ENCODE measurements around the gene KIAA1755. TPM values are rescaled to one million over a fixed set of nuclear protein-coding genes. Genes with fewer than 3 reads are reported as not detected.

KIAA1755 gene
- total RNA-seq, 1 experiment from 2014 or later: 0.17 TPM

DNA sequence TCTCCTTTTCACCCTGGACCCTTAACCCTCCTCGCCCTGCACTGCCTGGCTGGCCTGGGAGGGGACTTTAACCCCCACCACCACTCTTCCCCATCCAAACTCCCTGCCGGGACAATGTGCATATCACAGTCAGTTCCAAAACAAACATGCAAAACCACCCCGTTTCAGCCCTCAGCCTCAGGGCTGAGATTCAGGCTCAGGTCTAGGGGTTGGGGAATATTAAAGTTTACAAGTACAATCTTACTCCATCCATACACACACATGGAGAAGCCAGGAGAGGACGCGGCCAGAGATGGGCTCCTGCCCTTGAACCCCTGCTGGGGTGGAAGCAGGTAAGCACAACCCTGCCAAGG lies 534 bp downstream of the KIAA1755 start:
- no peaks in the 10 kb centered on the region; the same call in 1 of the 2 replicates for H3K27me3 ChIP-seq (ENCODE audit: insufficient read depth, low read length)
- no CpG with 5 or more reads among the region's 5 CpGs for WGBS (ENCODE audit: extremely low coverage, insufficient read length, low lambda C conversion rate)
- H3K4ac ChIP-seq (ENCODE audit: low read depth, low read length): no peak overlapping the region
- peaks cover 4 to 14% of the 10 kb centered on the region in 2 experiments; a peak in 3 of 4 replicates for H3K4me1 Mint-ChIP-seq
- no peaks in the 10 kb centered on the region for H3K79me2 ChIP-seq (ENCODE audit: insufficient read depth, low read length)
- H2BK15ac ChIP-seq (ENCODE audit: low read depth, low read length): no peak overlapping the region
- H3K4me3 Mint-ChIP-seq: peak overlapping the region; percentile 57 to 78
- H2BK120ac ChIP-seq (ENCODE audit: low read depth, low read length, poor library complexity, severe bottlenecking): no peak overlapping the region
- H3K9me3 ChIP-seq (ENCODE audit: control insufficient read depth, low read depth, low read length): no peaks in the 10 kb centered on the region
- H4K91ac ChIP-seq (ENCODE audit: insufficient read length, low read depth, low read length): no peak overlapping the region
- no peak overlapping the region for H3T11ph ChIP-seq (ENCODE audit: low read length)
- H4K8ac ChIP-seq (replicated peaks; ENCODE audit: insufficient read length, low read depth, low read length): no peak overlapping the region
- no peaks in the 10 kb centered on the region for H3K79me1 ChIP-seq (ENCODE audit: insufficient read depth, low read depth, low read length, poor library complexity, severe bottlenecking)
- no peak overlapping the region for H3K9ac ChIP-seq (ENCODE audit: extremely low read depth, insufficient read length, low read length)
- peaks cover 4% of the 10 kb centered on the region for H3K23me2 ChIP-seq (ENCODE audit: insufficient read length, low read depth, low read length, poor library complexity, severe bottlenecking)
- H3K9me3 Mint-ChIP-seq: no peaks in the 10 kb centered on the region; a peak in 1 of 5 replicates
- H4K20me1 ChIP-seq (ENCODE audit: control insufficient read depth, insufficient read depth, insufficient read length): no peaks in the 10 kb centered on the region
- H3K36me3 Mint-ChIP-seq (ENCODE audit: insufficient read depth in 1 of 3, low read depth in 3 of 3): no peaks in the 10 kb centered on the region
- no peaks in the 10 kb centered on the region for H3K4me1 ChIP-seq (ENCODE audit: insufficient read depth, low read length)
- 0 out of 7 replicates have a peak overlapping the region, but pooled peaks of 1 of the 3 experiments have one; percentile 33 for H3K27ac Mint-ChIP-seq
- no peak overlapping the region for H2AK5ac ChIP-seq (ENCODE audit: insufficient read length, low read length)
- no peak overlapping the region for H4K5ac ChIP-seq (ENCODE audit: insufficient read length, low read depth, low read length)
- no peak overlapping the region for H2AFZ ChIP-seq (ENCODE audit: low read length)
- peak overlapping the region; percentile 49 for H3K4me2 ChIP-seq (ENCODE audit: insufficient read depth, insufficient read length, low read length)
- TF ChIP-seq, protein P1, sequence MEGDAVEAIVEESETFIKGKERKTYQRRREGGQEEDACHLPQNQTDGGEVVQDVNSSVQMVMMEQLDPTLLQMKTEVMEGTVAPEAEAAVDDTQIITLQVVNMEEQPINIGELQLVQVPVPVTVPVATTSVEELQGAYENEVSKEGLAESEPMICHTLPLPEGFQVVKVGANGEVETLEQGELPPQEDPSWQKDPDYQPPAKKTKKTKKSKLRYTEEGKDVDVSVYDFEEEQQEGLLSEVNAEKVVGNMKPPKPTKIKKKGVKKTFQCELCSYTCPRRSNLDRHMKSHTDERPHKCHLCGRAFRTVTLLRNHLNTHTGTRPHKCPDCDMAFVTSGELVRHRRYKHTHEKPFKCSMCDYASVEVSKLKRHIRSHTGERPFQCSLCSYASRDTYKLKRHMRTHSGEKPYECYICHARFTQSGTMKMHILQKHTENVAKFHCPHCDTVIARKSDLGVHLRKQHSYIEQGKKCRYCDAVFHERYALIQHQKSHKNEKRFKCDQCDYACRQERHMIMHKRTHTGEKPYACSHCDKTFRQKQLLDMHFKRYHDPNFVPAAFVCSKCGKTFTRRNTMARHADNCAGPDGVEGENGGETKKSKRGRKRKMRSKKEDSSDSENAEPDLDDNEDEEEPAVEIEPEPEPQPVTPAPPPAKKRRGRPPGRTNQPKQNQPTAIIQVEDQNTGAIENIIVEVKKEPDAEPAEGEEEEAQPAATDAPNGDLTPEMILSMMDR (conservative IDR thresholded peaks at IDR 0.05): no peak
- H2BK5ac ChIP-seq (ENCODE audit: insufficient read length, low read length): no peak overlapping the region
- no peak overlapping the region for H3K18ac ChIP-seq (ENCODE audit: insufficient read length, low read depth, low read length)
- H3K14ac ChIP-seq (ENCODE audit: insufficient read depth, low read length): no peak overlapping the region
- no peak overlapping the region for H3K23ac ChIP-seq (ENCODE audit: insufficient read length, low read depth, low read length)
- no peak for DNase-seq
- no peak overlapping the region for H2BK12ac ChIP-seq (ENCODE audit: insufficient read length, low read depth, low read length)
- no peak overlapping the region for H3K56ac ChIP-seq (ENCODE audit: insufficient read length, low read depth, low read length)
- no peak overlapping the region for H2BK20ac ChIP-seq (ENCODE audit: low read depth, low read length, poor library complexity, severe bottlenecking)
- no peak overlapping the region for H3K27ac ChIP-seq (ENCODE audit: insufficient read length, low read depth, low read length)
- peaks cover 43% of the 10 kb centered on the region for H3K27me3 Mint-ChIP-seq (ENCODE audit: low read depth)

All from H9 (cell line).